Body of pancreas (tissue), 4 donors: ENCODE results near the gene RBPJL.

Source experiments
- CTCF ChIP-seq, 7 experiments: fragments of 450-650 bp in 4 of 7; fragments of 200-600 bp in 3 of 7; sonication (generic) in 3 of 7; IDR thresholded peaks; one replicate each; pipeline ENCODE4 v1.5.1; 2016 to 2019; ENCODE audit warnings: antibody characterized with exemption in 7 of 7
- POLR2A ChIP-seq, 3 donors: fragments of 450-650 bp; IDR thresholded peaks; one replicate each; pipeline ENCODE4 v1.6.1; 2016; ENCODE audit warnings: antibody characterized with exemption in 3 of 3, mild to moderate bottlenecking in 2 of 3

GRCh38 chr20:45275338-45275737 is 31.3 kb upstream of the RBPJL start:
- TF ChIP-seq CTCF (IDR thresholded peaks at IDR 0.05), result no peak
- no peak for TF ChIP-seq POLR2A (IDR thresholded peaks at IDR 0.05)
